K562 (cell line): ENCODE results near the gene BLOC1S3. TPM values are rescaled to one million over a fixed set of nuclear protein-coding genes. Genes with fewer than 3 reads are reported as not detected.

ENCODE experiments used
- ARID1B ChIP-seq: fragments of 450-650 bp; IDR thresholded peaks from 2 replicates; pipeline ENCODE4 v1.6.1; 2016; ENCODE audit warnings: antibody characterized with exemption, mild to moderate bottlenecking, inconsistent platforms
- ARNT ChIP-seq, 2 experiments: fragments of 450-650 bp; IDR thresholded peaks; 2 replicates each; pipeline ENCODE4 v1.6.1; 2016; ENCODE audit warnings: mild to moderate bottlenecking in 1 of 2
- ATF1 ChIP-seq, 2 experiments: fragments of 450-650 bp in 1 of 2; IDR thresholded peaks; 2 replicates each; pipeline ENCODE4 v1.6.1; 2016; ENCODE audit warnings: missing compliant biosample characterization in 1 of 2, missing genetic modification characterization in 1 of 2
- CEBPB ChIP-seq: fragments of 450-650 bp; IDR thresholded peaks from 2 replicates; pipeline ENCODE4 v1.6.1; 2016; ENCODE audit warnings: missing genetic modification characterization, missing compliant biosample characterization
- EP400 ChIP-seq: fragments of 450-650 bp; IDR thresholded peaks from 2 replicates; pipeline ENCODE4 v1.6.1; 2017; ENCODE audit warnings: antibody characterized with exemption, mild to moderate bottlenecking, moderate library complexity
- ETV1 ChIP-seq: fragments of 450-650 bp; conservative IDR thresholded peaks from 2 replicates; pipeline ENCODE4 v1.6.1; 2016; ENCODE audit warnings: missing genetic modification characterization, control low read depth, low read depth, missing compliant biosample characterization
- HEY1 ChIP-seq: fragments of 250-450 bp; sonication (Bioruptor Pico); IDR thresholded peaks from 2 replicates; pipeline ENCODE4 v1.5.0; 2020; ENCODE audit warnings: mild to moderate bottlenecking, moderate library complexity, borderline replicate concordance
- IFI16 ChIP-seq: fragments of 250-450 bp; sonication (Bioruptor Pico); IDR thresholded peaks from 2 replicates; pipeline ENCODE4 v2.1.2; 2022; ENCODE audit warnings: mild to moderate bottlenecking, inconsistent platforms
- JUN ChIP-seq, 2 experiments: sonication (generic) in 1 of 2; formaldehyde crosslinking in 1 of 2; IDR thresholded peaks; 2 replicates each; pipeline versions ENCODE4 v1.6.1 to v1.8.0; 2012 to 2022; ENCODE audit warnings: borderline replicate concordance in 2 of 2, mild to moderate bottlenecking in 2 of 2, improper control_type of control experiment in 1 of 2, low read depth in 1 of 2, low read length in 1 of 2, missing genetic modification reagents in 1 of 2
- JUNB ChIP-seq: fragments of 450-650 bp; formaldehyde crosslinking; conservative IDR thresholded peaks from 2 replicates; pipeline ENCODE4 v1.4.0; 2020; ENCODE audit warnings: mild to moderate bottlenecking
- MAFF ChIP-seq: IDR thresholded peaks from 2 replicates; pipeline ENCODE4 v1.6.1; 2012; ENCODE audit warnings: low read length, improper control_type of control experiment
- MBD2 ChIP-seq: sonication (generic); IDR thresholded peaks from 2 replicates; pipeline ENCODE4 v1.6.1; 2016; ENCODE audit warnings: low read depth, borderline replicate concordance
- NFE2L1 ChIP-seq: fragments of 450-650 bp; IDR thresholded peaks from 2 replicates; pipeline ENCODE4 v1.6.1; 2016; ENCODE audit warnings: missing genetic modification characterization, low read depth, mild to moderate bottlenecking, missing compliant biosample characterization, moderate library complexity, borderline replicate concordance
- PPARD ChIP-seq: fragments of 250-450 bp; sonication (Bioruptor Pico); IDR thresholded peaks from 2 replicates; pipeline ENCODE4 v1.8.0; 2022; ENCODE audit warnings: inconsistent platforms, mild to moderate bottlenecking, moderate library complexity
- SAFB ChIP-seq: fragments of 200-400 bp; formaldehyde crosslinking; IDR thresholded peaks from 2 replicates; pipeline ENCODE4 v1.6.1; 2017; ENCODE audit warnings: low read depth, low read length, borderline replicate concordance
- SMAD2 ChIP-seq: fragments of 150-350 bp; IDR thresholded peaks from 2 replicates; pipeline ENCODE4 v1.6.1; 2014; ENCODE audit warnings: low read depth, mild to moderate bottlenecking, low read length
- SP1 ChIP-seq: sonication (generic); formaldehyde crosslinking; IDR thresholded peaks from 2 replicates; pipeline ENCODE4 v1.8.1; 2022; ENCODE audit warnings: mild to moderate bottlenecking, missing genetic modification reagents
- SP2 ChIP-seq: IDR thresholded peaks from 2 replicates; pipeline ENCODE4 v1.6.1; 2011; ENCODE audit warnings: mild to moderate bottlenecking, low read depth, low read length, moderate library complexity; ENCODE audit not compliant: poor library complexity, severe bottlenecking; ENCODE audit errors: extremely low read depth
- ZC3H4 ChIP-seq: sonication (generic); formaldehyde crosslinking; IDR thresholded peaks from 2 replicates; pipeline ENCODE4 v1.9.0; 2021; ENCODE audit warnings: missing genetic modification reagents, borderline replicate concordance
- ZNF311 ChIP-seq: fragments of 250-450 bp; sonication (Bioruptor Pico); IDR thresholded peaks from 2 replicates; pipeline ENCODE4 v1.4.0; 2020; ENCODE audit warnings: mild to moderate bottlenecking, moderate library complexity
- ZNF324 ChIP-seq: fragments of 250-450 bp; sonication (Bioruptor Pico); IDR thresholded peaks from 2 replicates; pipeline ENCODE4 v1.4.0; 2020; ENCODE audit warnings: mild to moderate bottlenecking
- ZNF583 ChIP-seq: fragments of 250-450 bp; sonication (Bioruptor Pico); IDR thresholded peaks from 2 replicates; pipeline ENCODE4 v1.4.0; 2020
- ZNF764 ChIP-seq: fragments of 250-450 bp; sonication (Bioruptor Pico); IDR thresholded peaks from 2 replicates; pipeline ENCODE4 v1.4.0; 2020; ENCODE audit warnings: low read depth, mild to moderate bottlenecking, moderate library complexity
- ZNF780A ChIP-seq: fragments of 250-450 bp; sonication (Bioruptor Pico); IDR thresholded peaks from 2 replicates; pipeline ENCODE4 v1.5.0; 2021; ENCODE audit warnings: mild to moderate bottlenecking
- polyA plus RNA-seq, 8 experiments: library from polyadenylated mRNA; depleted of rRNA in 4 of 8; stranded (reverse) in 5 of 8; unstranded in 3 of 8; fragments of >200 nt; fragmentation: Nextera tagmentation in 2 of 8; fragmentation: Illumina TruSeq in 1 of 8; extraction: Ambion mirVana in 2 of 8; extraction: Trizol in 1 of 8; gene quantifications; 2 replicates each; pipeline versions ENCODE4 v1.2.1 to v1.2.3, GENCODE V29; 2011 to 2014; ENCODE audit warnings: inconsistent platforms in 1 of 8, missing spikeins in 1 of 8
- total RNA-seq, 7 experiments: library from RNA; depleted of rRNA in 6 of 7; stranded (reverse); fragments of >200 nt in 6 of 7; fragmentation: Illumina TruSeq in 2 of 7; extraction: Trizol in 2 of 7; gene quantifications; 2 replicates each; pipeline versions ENCODE4 v1.2.1 to v1.2.3, GENCODE V29; 2011 to 2021; ENCODE audit warnings: low replicate concordance in 1 of 7
- TF ChIP-seq, protein P1 (sequence below): sonication (generic); formaldehyde crosslinking; IDR thresholded peaks from 2 replicates; pipeline ENCODE4 v1.8.1; 2023; ENCODE audit warnings: mild to moderate bottlenecking, missing genetic modification reagents, moderate library complexity
- TF ChIP-seq, protein P2 (sequence below): fragments of 450-650 bp; IDR thresholded peaks from 2 replicates; pipeline ENCODE4 v1.6.1; 2016; ENCODE audit warnings: antibody characterized with exemption
- TF ChIP-seq, protein P3 (sequence below): fragments of 250-450 bp; sonication (Bioruptor Pico); IDR thresholded peaks from 2 replicates; pipeline ENCODE4 v1.8.0; 2021; ENCODE audit warnings: moderate library complexity, mild to moderate bottlenecking, inconsistent platforms

The BLOC1S3 gene
- total and polyA plus RNA-seq, 9 of the 15 experiments (the other 6 are each of a cell fraction or from before 2014, with no cell fraction given) = 3.9 to 20.2 (median 10.4) TPM

DNA sequence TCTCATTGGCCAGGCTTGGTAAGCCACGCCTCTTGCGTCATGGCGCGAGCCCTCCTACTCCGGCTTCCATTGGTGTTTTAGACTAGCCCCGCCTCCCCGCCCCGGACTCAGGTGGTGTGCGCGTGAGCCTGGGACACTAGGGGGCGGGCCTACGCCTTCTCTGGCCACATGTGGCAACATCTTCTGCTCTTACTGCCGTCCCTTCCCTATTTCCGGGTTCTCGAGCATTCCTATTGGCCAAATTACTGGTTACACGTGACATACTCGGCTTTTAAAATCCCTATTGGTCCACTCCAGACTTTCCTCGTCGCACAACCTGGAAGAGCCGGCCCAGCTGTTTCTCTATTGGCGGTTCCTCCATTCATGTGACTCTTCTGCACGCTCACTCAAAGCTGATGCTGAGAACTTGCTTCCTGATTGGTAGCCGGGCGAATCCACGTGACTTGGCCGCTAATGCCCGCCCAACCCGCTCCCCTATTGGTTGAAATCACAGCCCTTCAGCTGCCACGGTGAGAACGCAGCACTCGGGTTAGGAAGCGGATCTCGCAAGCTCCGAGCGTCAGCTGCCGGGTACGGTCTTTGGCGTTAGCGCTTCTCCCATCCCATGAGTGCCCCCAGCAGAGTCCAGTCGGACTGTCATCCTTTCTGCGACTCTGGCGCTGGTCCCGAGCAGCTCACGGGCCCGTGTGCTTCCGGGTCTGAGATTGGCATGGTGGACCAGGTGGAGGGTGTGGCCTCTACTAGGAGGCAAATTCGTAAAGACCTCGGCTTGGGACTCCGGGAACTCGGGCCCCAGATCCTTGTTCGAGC lies at the start of gene BLOC1S3 (continued):
- no peak for TF ChIP-seq SMAD2
- TF ChIP-seq ZNF324 (CRISPR knock-in tag) = no peak
- no peak for TF ChIP-seq HEY1 (CRISPR knock-in tag)
- no peak for TF ChIP-seq SAFB
- TF ChIP-seq SP1 (CRISPR knock-in tag) = peak; percentile 98
- TF ChIP-seq, protein P1, sequence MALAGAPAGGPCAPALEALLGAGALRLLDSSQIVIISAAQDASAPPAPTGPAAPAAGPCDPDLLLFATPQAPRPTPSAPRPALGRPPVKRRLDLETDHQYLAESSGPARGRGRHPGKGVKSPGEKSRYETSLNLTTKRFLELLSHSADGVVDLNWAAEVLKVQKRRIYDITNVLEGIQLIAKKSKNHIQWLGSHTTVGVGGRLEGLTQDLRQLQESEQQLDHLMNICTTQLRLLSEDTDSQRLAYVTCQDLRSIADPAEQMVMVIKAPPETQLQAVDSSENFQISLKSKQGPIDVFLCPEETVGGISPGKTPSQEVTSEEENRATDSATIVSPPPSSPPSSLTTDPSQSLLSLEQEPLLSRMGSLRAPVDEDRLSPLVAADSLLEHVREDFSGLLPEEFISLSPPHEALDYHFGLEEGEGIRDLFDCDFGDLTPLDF = peak; percentile 57; the same call in 1 of the 2 replicates
- peak; percentile 57 for TF ChIP-seq ATF1 (CRISPR knock-in tag; IDR thresholded peaks at IDR 0.05)
- TF ChIP-seq ATF1 (tag; IDR thresholded peaks at IDR 0.05) = peak; percentile 98
- TF ChIP-seq, protein P2, sequence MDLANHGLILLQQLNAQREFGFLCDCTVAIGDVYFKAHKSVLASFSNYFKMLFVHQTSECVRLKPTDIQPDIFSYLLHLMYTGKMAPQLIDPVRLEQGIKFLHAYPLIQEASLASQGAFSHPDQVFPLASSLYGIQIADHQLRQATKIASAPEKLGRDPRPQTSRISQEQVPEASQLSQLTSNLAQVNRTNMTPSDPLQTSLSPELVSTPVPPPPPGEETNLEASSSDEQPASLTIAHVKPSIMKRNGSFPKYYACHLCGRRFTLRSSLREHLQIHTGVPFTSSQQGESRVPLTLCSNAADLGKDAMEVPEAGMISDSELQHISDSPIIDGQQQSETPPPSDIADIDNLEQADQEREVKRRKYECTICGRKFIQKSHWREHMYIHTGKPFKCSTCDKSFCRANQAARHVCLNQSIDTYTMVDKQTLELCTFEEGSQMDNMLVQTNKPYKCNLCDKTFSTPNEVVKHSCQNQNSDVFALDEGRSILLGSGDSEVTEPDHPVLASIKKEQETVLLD = no peak
- TF ChIP-seq ZC3H4 (CRISPR knock-in tag) = no peak
- peak in 1 of 2 experiments; percentile 35; a peak in 1 of 4 replicates for TF ChIP-seq ARNT (IDR thresholded peaks at IDR 0.05)
- TF ChIP-seq CEBPB (tag) = peak; percentile 97
- TF ChIP-seq, protein P3, sequence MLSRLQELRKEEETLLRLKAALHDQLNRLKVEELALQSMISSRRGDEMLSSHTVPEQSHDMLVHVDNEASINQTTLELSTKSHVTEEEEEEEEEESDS (CRISPR knock-in tag) = no peak
- TF ChIP-seq JUN (IDR thresholded peaks at IDR 0.05; ENCODE audit: borderline replicate concordance, low read depth, low read length) = no peak; the same call in 1 of the 2 replicates
- no peak; the same call in 1 of the 2 replicates for TF ChIP-seq JUN (CRISPR knock-in tag; IDR thresholded peaks at IDR 0.05; ENCODE audit: borderline replicate concordance)
- no peak for TF ChIP-seq ZNF311 (CRISPR knock-in tag)
- TF ChIP-seq SP2 = peak; percentile 56
- no peak for TF ChIP-seq NFE2L1 (tag)
- peak; percentile 98 for TF ChIP-seq EP400
- no peak for TF ChIP-seq JUNB
- no peak for TF ChIP-seq IFI16 (CRISPR knock-in tag)
- no peak for TF ChIP-seq ARID1B
- no peak for TF ChIP-seq MAFF
- TF ChIP-seq ZNF780A = no peak
- 0 out of 2 replicates have a peak, but pooled peaks have one; percentile 41 for TF ChIP-seq ETV1
- TF ChIP-seq ZNF764 (CRISPR knock-in tag) = no peak
- TF ChIP-seq MBD2 = peak; percentile 87
- TF ChIP-seq ZNF583 (CRISPR knock-in tag) = no peak
- TF ChIP-seq PPARD (CRISPR knock-in tag) = no peak
